GM12878 (cell line): ENCODE data around the gene TPBG. TPM values are rescaled to one million over a fixed set of nuclear protein-coding genes. Genes with fewer than 3 reads are reported as not detected.

Experiments
- ATAC-seq: fragments of 200-7000 bp; cut with Tn5 transposase; 3 replicates; pipeline ENCODE4 v1.9.1; 2020; ENCODE audit warnings: mild to moderate bottlenecking, moderate library complexity
- BruUV-seq: library from RNA; stranded (reverse); fragments of 400-500 nt; replicated peaks from 2 replicates; lab custom pipeline; 2021; lab: Mats Ljungman, UMichigan
- CTCF ChIA-PET: fragments of 300-600 bp; sonication (Branson Sonifier 250); formaldehyde crosslinking; extraction: SDS; loops from one replicate; lab custom pipeline; 2021; ENCODE audit warnings: inconsistent platforms; lab: Yijun Ruan, JAX
- POLR2A ChIA-PET: fragments of 350-600 bp; formaldehyde crosslinking; extraction: SDS; loops from one replicate; lab custom pipeline; 2021; ENCODE audit warnings: inconsistent platforms; lab: Charles Lee
- RAD21 ChIA-PET: fragments of 300-600 bp; sonication (Branson Sonifier 250); formaldehyde crosslinking; loops from one replicate; lab custom pipeline; 2023; ENCODE audit warnings: antibody characterized with exemption; ENCODE audit not compliant: unreplicated experiment; lab: Charles Lee
- SMC1A ChIA-PET: fragments of 300-600 bp; sonication (Branson Sonifier 250); formaldehyde crosslinking; loops from one replicate; lab custom pipeline; 2023; ENCODE audit not compliant: unreplicated experiment, uncharacterized antibody; lab: Charles Lee
- DNase-seq: peaks from one replicate; pipeline ENCODE4 v3.0.0-alpha.2; 2011; ENCODE audit warnings: low read depth, low spot score
- FAIRE-seq: peaks from 3 replicates; lab custom pipeline; 2011; peaks lifted over from hg19 to GRCh38; lab: Jason Lieb, UNC
- H2AFZ ChIP-seq: 2 replicates; pipeline ENCODE4 v1.6.0; 2011; ENCODE audit warnings: low read depth, low read length, control low read depth; ENCODE audit not compliant: control insufficient read depth
- H3K27ac ChIP-seq: 2 replicates; pipeline ENCODE4 v1.5.1; 2011; ENCODE audit warnings: control low read depth; ENCODE audit not compliant: control insufficient read depth, insufficient read depth
- H3K27me3 ChIP-seq, 2 experiments: replicated peaks in 1 of 2; 2 replicates each; pipeline versions ENCODE4 v1.6.0 to v1.6.1; 2011; ENCODE audit warnings: low read length in 1 of 2; ENCODE audit not compliant: control insufficient read depth in 2 of 2, insufficient read depth in 2 of 2
- H3K36me3 ChIP-seq, 2 experiments: 2 replicates each; pipeline ENCODE4 v1.5.1; 2011; ENCODE audit warnings: low read length in 1 of 2; ENCODE audit not compliant: control insufficient read depth in 2 of 2, insufficient read depth in 2 of 2
- H3K4me1 ChIP-seq: 2 replicates; pipeline ENCODE4 v1.6.1; 2011; ENCODE audit warnings: mild to moderate bottlenecking, low read length, moderate library complexity, mixed read lengths; ENCODE audit not compliant: control insufficient read depth, insufficient read depth
- H3K4me2 ChIP-seq: 2 replicates; pipeline ENCODE4 v1.6.0; 2011; ENCODE audit warnings: control low read depth; ENCODE audit not compliant: control insufficient read depth, insufficient read depth
- H3K4me3 ChIP-seq: fragments of 200-600 bp; sonication (generic); 2 replicates; pipeline ENCODE4 v1.5.1; 2016
- H3K79me2 ChIP-seq: 2 replicates; pipeline ENCODE4 v1.6.0; 2011; ENCODE audit warnings: low read length; ENCODE audit not compliant: control insufficient read depth, insufficient read depth
- H3K9ac ChIP-seq: 2 replicates; pipeline ENCODE4 v1.8.0; 2011; ENCODE audit warnings: low read length, control low read depth, mixed read lengths; ENCODE audit not compliant: control insufficient read depth, insufficient read depth
- H3K9me3 ChIP-seq: replicated peaks from 3 replicates; pipeline ENCODE4 v1.5.1; 2011; ENCODE audit warnings: mild to moderate bottlenecking, low read length; ENCODE audit not compliant: control insufficient read depth, insufficient read depth
- H4K20me1 ChIP-seq: 2 replicates; pipeline ENCODE4 v1.6.0; 2011; ENCODE audit not compliant: control insufficient read depth, insufficient read depth
- PAX5 ChIP-seq: IDR thresholded peaks from 2 replicates; pipeline ENCODE4 v1.6.1; 2011; ENCODE audit warnings: low read depth, low read length, borderline replicate concordance
- RUNX3 ChIP-seq: IDR thresholded peaks from 2 replicates; pipeline ENCODE4 v1.6.1; 2012; ENCODE audit warnings: low read length, inconsistent platforms
- SIN3A ChIP-seq: IDR thresholded peaks from 2 replicates; pipeline ENCODE4 v1.6.1; 2012; ENCODE audit warnings: low read depth, low read length, improper control_type of control experiment
- WGBS: methylation state at CpG from one replicate; pipeline ENCODE4 v1.1.6; 2016; ENCODE audit warnings: low lambda C conversion rate; ENCODE audit not compliant: insufficient replicate concordance, insufficient coverage; ENCODE audit errors: missing lambda C conversion rate; 5-methylcytosine and 5-hydroxymethylcytosine counted together
- in situ Hi-C: fragments of 300-500 bp; cut with MboI; formaldehyde crosslinking; loops from 9 replicates; pipeline ENCODE4 v1.14.3; 2018; ENCODE audit warnings: mixed read lengths
- intact Hi-C: fragments of 100-400 bp; cut with micrococcal nuclease; formaldehyde crosslinking; loops from one replicate; pipeline ENCODE4 v1.14.2; 2022; ENCODE audit not compliant: unreplicated experiment
- polyA plus RNA-seq, 11 experiments: library from polyadenylated mRNA; depleted of rRNA in 4 of 11; unstranded in 6 of 11; stranded (reverse) in 5 of 11; fragments of >200 nt; fragmentation: Nextera tagmentation in 4 of 11; fragmentation: Illumina TruSeq in 1 of 11; extraction: Ambion mirVana in 4 of 11; extraction: Trizol in 1 of 11; gene quantifications; 1 replicate in 1 of 11; 2 replicates in 10 of 11; pipeline versions ENCODE4 v1.2.1 to v1.2.3, GENCODE V29; 2011 to 2016; ENCODE audit warnings: inconsistent platforms in 2 of 11, missing spikeins in 2 of 11, low read depth in 1 of 11
- total RNA-seq, 4 experiments: library from RNA; depleted of rRNA in 3 of 4; stranded (reverse); fragments of >200 nt in 3 of 4; fragmentation: Illumina TruSeq in 1 of 4; extraction: Trizol in 1 of 4; gene quantifications; 2 replicates each; pipeline versions ENCODE4 v1.2.1 to v1.2.3, GENCODE V29; 2013 to 2021
- TF ChIP-seq, protein P1 (sequence below): fragments of 450-650 bp; IDR thresholded peaks from 2 replicates; pipeline ENCODE4 v1.6.1; 2018; ENCODE audit warnings: borderline replicate concordance, mild to moderate bottlenecking; ENCODE audit not compliant: partially characterized antibody

The TPBG gene
- total and polyA plus RNA-seq, 10 of the 15 experiments (the other 5 are each of a cell fraction or from before 2014, with no cell fraction given), result 0.06 to 0.98 (median 0.66) TPM

DNA sequence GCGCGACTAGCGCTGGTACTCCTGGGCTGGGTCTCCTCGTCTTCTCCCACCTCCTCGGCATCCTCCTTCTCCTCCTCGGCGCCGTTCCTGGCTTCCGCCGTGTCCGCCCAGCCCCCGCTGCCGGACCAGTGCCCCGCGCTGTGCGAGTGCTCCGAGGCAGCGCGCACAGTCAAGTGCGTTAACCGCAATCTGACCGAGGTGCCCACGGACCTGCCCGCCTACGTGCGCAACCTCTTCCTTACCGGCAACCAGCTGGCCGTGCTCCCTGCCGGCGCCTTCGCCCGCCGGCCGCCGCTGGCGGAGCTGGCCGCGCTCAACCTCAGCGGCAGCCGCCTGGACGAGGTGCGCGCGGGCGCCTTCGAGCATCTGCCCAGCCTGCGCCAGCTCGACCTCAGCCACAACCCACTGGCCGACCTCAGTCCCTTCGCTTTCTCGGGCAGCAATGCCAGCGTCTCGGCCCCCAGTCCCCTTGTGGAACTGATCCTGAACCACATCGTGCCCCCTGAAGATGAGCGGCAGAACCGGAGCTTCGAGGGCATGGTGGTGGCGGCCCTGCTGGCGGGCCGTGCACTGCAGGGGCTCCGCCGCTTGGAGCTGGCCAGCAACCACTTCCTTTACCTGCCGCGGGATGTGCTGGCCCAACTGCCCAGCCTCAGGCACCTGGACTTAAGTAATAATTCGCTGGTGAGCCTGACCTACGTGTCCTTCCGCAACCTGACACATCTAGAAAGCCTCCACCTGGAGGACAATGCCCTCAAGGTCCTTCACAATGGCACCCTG lies 1.6 kb downstream of the TPBG start:
- peak; percentile 50 for ATAC-seq
- peak; percentile 39; the same call in 1 of the 2 replicates for TF ChIP-seq RUNX3
- TF ChIP-seq, protein P1, sequence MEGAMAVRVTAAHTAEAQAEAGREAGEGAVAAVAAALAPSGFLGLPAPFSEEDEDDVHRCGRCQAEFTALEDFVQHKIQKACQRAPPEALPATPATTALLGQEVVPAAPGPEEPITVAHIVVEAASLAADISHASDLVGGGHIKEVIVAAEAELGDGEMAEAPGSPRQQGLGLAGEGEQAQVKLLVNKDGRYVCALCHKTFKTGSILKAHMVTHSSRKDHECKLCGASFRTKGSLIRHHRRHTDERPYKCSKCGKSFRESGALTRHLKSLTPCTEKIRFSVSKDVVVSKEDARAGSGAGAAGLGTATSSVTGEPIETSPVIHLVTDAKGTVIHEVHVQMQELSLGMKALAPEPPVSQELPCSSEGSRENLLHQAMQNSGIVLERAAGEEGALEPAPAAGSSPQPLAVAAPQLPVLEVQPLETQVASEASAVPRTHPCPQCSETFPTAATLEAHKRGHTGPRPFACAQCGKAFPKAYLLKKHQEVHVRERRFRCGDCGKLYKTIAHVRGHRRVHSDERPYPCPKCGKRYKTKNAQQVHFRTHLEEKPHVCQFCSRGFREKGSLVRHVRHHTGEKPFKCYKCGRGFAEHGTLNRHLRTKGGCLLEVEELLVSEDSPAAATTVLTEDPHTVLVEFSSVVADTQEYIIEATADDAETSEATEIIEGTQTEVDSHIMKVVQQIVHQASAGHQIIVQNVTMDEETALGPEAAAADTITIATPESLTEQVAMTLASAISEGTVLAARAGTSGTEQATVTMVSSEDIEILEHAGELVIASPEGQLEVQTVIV, result no peak
- no peak for TF ChIP-seq SIN3A
- peak; percentile 5; the same call in 1 of the 2 replicates for TF ChIP-seq PAX5
- TF ChIP-seq, all 136 proteins: peak for 2
- Histone ChIP-seq H3K9me3 (no peaks in the 10 kb centered on the region; the same call in 2 of the 3 replicates), H3K4me2 (peak overlapping the region; percentile 86), H2AFZ (peak overlapping the region; percentile 80), H3K27ac (no peak overlapping the region), H3K36me3 (no peaks in the 10 kb centered on the region), H4K20me1 (no peaks in the 10 kb centered on the region), H3K4me1 (no peaks in the 10 kb centered on the region), H3K27me3 (peaks cover 3 to 5% of the 10 kb centered on the region in 2 experiments; a peak in 2 of 4 replicates), H3K4me3 (peak overlapping the region; percentile 77), H3K79me2 (no peaks in the 10 kb centered on the region), H3K9ac (peak overlapping the region; percentile 58)
- intact Hi-C loops, result loop anchor here (5.0 to 10.0 kb wide), 3 partner anchors 90 to 700 kb away; partner anchors contain the start of genes DOP1A and UBE3D
- ChIA-PET POLR2A (no interaction called here), SMC1A (no interaction called here), CTCF (no interaction called here), RAD21 (no interaction called here)
- in situ Hi-C loops, result no loop called here
- DNase-seq (no peak), FAIRE-seq (no peak)
- WGBS, result 64% methylated on average over 50 of the region's 67 CpGs
- BruUV-seq, result no TSS peak
